Uterus (tissue), 4 donors: ENCODE measurements around the gene CACNA1B. TPM values are rescaled to one million over a fixed set of nuclear protein-coding genes. Genes with fewer than 3 reads are reported as not detected.

Source experiments
- DNase-seq, 2 donors: peaks; one replicate each; pipeline ENCODE4 v3.0.0-alpha.2; 2019 to 2020
- H3K27ac ChIP-seq, 2 donors: fragments of 200-600 bp; sonication (generic); 1 replicate in 1 of 2; 2 replicates in 1 of 2; pipeline ENCODE4 v1.5.1; 2016 to 2018
- H3K27me3 ChIP-seq, 2 donors: fragments of 200-600 bp; sonication (generic); one replicate each; pipeline ENCODE4 v1.5.1; 2018 to 2019; ENCODE audit warnings: control low read depth in 1 of 2
- H3K36me3 ChIP-seq, 2 donors: fragments of 200-600 bp; sonication (generic); one replicate each; pipeline ENCODE4 v1.5.1; 2019; ENCODE audit warnings: control low read depth in 1 of 2
- H3K4me1 ChIP-seq, 2 donors: fragments of 200-600 bp; sonication (generic); one replicate each; pipeline ENCODE4 v1.5.1; 2018 to 2019; ENCODE audit warnings: control low read depth in 1 of 2
- H3K4me3 ChIP-seq, 2 donors: fragments of 200-600 bp; sonication (generic); 1 replicate in 1 of 2; 2 replicates in 1 of 2; pipeline ENCODE4 v1.5.1; 2018 to 2019; ENCODE audit warnings: mild to moderate bottlenecking in 1 of 2
- H3K9me3 ChIP-seq, 2 donors: fragments of 200-600 bp; sonication (generic); one replicate each; pipeline ENCODE4 v1.5.1; 2019; ENCODE audit warnings: control low read depth in 1 of 2
- POLR2A ChIP-seq, 2 donors: fragments of 450-650 bp; IDR thresholded peaks; one replicate each; pipeline ENCODE4 v1.6.1; 2016; ENCODE audit warnings: antibody characterized with exemption in 2 of 2, mild to moderate bottlenecking in 1 of 2, moderate library complexity in 1 of 2
- intact Hi-C: fragments of 100-400 bp; cut with DNase I; formaldehyde crosslinking; loops from one replicate; pipeline ENCODE4 v1.15.1; 2023; ENCODE audit warnings: low total_unique reads
- total RNA-seq, 4 donors: library from RNA; depleted of rRNA in 3 of 4; stranded (reverse); fragments of >200 nt in 3 of 4; gene quantifications; one replicate each; pipeline versions ENCODE4 v1.1.0 to v1.2.4, GENCODE V29; 2014 to 2023
- TF ChIP-seq, protein P1 (sequence below), 4 experiments: fragments of 200-600 bp in 2 of 4; fragments of 450-650 bp in 2 of 4; sonication (generic) in 2 of 4; IDR thresholded peaks; one replicate each; pipeline ENCODE4 v1.5.1; 2016 to 2019; ENCODE audit warnings: antibody characterized with exemption in 4 of 4, mild to moderate bottlenecking in 2 of 4, moderate library complexity in 1 of 4
- donor health status: DM: yes; HTN: yes; CAD: no.

Gene CACNA1B
- total RNA-seq, 4 donors from 2014 or later: 0.12 to 0.97 TPM; not detected in 2

DNA sequence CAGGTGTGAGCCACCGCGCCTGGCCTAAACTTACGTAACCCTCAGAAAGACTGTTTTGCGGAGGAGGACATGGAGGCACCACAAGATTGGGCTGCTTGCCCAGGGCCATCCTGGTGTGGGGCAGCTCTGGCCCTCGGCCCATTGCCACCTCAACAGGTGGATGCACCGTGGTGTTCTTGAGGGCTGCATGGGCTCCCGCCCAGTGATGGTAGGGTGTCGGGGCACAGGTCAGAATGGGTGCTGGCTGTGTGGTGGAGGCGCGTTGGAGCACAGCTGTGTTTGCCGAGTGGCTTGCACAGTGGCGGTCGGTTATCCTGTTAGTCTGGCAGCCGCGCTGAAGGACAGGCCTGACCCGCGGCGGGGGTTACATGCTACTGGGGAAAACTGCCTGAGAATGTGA is 196.9 kb downstream of the CACNA1B start:
- TF ChIP-seq, protein P1, sequence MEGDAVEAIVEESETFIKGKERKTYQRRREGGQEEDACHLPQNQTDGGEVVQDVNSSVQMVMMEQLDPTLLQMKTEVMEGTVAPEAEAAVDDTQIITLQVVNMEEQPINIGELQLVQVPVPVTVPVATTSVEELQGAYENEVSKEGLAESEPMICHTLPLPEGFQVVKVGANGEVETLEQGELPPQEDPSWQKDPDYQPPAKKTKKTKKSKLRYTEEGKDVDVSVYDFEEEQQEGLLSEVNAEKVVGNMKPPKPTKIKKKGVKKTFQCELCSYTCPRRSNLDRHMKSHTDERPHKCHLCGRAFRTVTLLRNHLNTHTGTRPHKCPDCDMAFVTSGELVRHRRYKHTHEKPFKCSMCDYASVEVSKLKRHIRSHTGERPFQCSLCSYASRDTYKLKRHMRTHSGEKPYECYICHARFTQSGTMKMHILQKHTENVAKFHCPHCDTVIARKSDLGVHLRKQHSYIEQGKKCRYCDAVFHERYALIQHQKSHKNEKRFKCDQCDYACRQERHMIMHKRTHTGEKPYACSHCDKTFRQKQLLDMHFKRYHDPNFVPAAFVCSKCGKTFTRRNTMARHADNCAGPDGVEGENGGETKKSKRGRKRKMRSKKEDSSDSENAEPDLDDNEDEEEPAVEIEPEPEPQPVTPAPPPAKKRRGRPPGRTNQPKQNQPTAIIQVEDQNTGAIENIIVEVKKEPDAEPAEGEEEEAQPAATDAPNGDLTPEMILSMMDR (IDR thresholded peaks at IDR 0.05): no peak
- no peak for TF ChIP-seq POLR2A (IDR thresholded peaks at IDR 0.05)
- Histone ChIP-seq H3K27ac (no peak overlapping the region), H3K4me3 (no peak overlapping the region), H3K4me1 (no peaks in the 10 kb centered on the region), H3K36me3 (no peaks in the 10 kb centered on the region), H3K9me3 (no peaks in the 10 kb centered on the region), H3K27me3 (no peaks in the 10 kb centered on the region)
- intact Hi-C loops: no loop called here
- DNase-seq: peak in 1 of 2 donors; percentile 4

GRCh38 chr9:138075496-138075895 is 197.9 kb downstream of the CACNA1B start:
- intact Hi-C loops: no loop called here
- Histone ChIP-seq H3K4me3 (no peak overlapping the region), H3K9me3 (no peaks in the 10 kb centered on the region), H3K4me1 (no peaks in the 10 kb centered on the region), H3K27ac (no peak overlapping the region), H3K27me3 (no peaks in the 10 kb centered on the region), H3K36me3 (no peaks in the 10 kb centered on the region)
- peak in 1 of 2 donors; percentile 9 for DNase-seq
- no peak for TF ChIP-seq POLR2A (IDR thresholded peaks at IDR 0.05)
- TF ChIP-seq, protein P1 (IDR thresholded peaks at IDR 0.05): no peak

- no peaks in the 10 kb centered on the region for H3K27me3 ChIP-seq
- H3K27ac ChIP-seq: no peak overlapping the region
- DNase-seq: peak in 1 of 2 donors; percentile 4
- intact Hi-C loops: no loop called here
- no peaks in the 10 kb centered on the region for H3K4me1 ChIP-seq
- no peaks in the 10 kb centered on the region for H3K36me3 ChIP-seq
- H3K9me3 ChIP-seq: no peaks in the 10 kb centered on the region
- TF ChIP-seq, protein P1 (IDR thresholded peaks at IDR 0.05): no peak
- no peak for TF ChIP-seq POLR2A (IDR thresholded peaks at IDR 0.05)
- no peak overlapping the region for H3K4me3 ChIP-seq
These were observed 198.5 kb downstream of the CACNA1B start for GRCh38 chr9:138075961-138076649.

DNA sequence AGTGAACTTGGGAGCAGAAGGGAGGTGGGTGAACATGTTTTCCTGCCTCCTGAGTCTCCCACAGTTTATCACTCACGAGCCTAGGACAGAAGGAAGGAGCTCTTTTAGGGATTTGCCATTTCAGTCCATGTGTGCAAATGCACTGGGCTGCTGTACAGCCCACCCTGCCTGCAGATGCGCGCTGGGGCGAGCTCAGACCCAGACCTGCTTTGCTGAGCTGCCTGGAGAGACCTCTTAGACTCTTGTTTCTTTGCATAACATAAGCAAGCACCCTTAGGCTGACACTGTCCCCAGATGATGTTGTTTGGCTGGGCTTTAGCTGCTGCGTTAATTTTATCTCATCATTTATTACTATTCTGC is 199.0 kb downstream of the CACNA1B start:
- intact Hi-C loops: no loop called here
- Histone ChIP-seq H3K4me1 (no peaks in the 10 kb centered on the region), H3K36me3 (no peaks in the 10 kb centered on the region), H3K27me3 (no peaks in the 10 kb centered on the region), H3K27ac (no peak overlapping the region), H3K4me3 (no peak overlapping the region), H3K9me3 (no peaks in the 10 kb centered on the region)
- no peak for TF ChIP-seq POLR2A (IDR thresholded peaks at IDR 0.05)
- TF ChIP-seq, protein P1 (IDR thresholded peaks at IDR 0.05): no peak
- no peak for DNase-seq

GRCh38 chr9:138077126-138077525 is 199.5 kb downstream of the CACNA1B start:
- intact Hi-C loops: no loop called here
- H3K27me3 ChIP-seq: no peaks in the 10 kb centered on the region
- H3K27ac ChIP-seq: no peak overlapping the region
- TF ChIP-seq, protein P1 (IDR thresholded peaks at IDR 0.05): no peak
- TF ChIP-seq POLR2A (IDR thresholded peaks at IDR 0.05): no peak
- H3K4me3 ChIP-seq: no peak overlapping the region
- H3K4me1 ChIP-seq: no peaks in the 10 kb centered on the region
- no peaks in the 10 kb centered on the region for H3K36me3 ChIP-seq
- no peaks in the 10 kb centered on the region for H3K9me3 ChIP-seq
- peak in 1 of 2 donors; percentile 7 for DNase-seq
